Activated CD4-positive, alpha-beta T cell treated with anti-CD3 and anti-CD28 coated beads for 36 hours (primary cell): Measurements from ENCODE around the gene EDC4. TPM values are rescaled to one million over a fixed set of nuclear protein-coding genes. Genes with fewer than 3 reads are reported as not detected.
A peak's percentile ranks its signal among the peaks of the same experiment; 100 is the strongest.

ENCODE experiments used
- ATAC-seq: fragments of 200-7000 bp; cut with Tn5 transposase; one replicate; pipeline ENCODE4 v1.10.0; 2021; ENCODE audit warnings: mild to moderate bottlenecking, moderate library complexity
- CTCF ChIA-PET: fragments of 350-600 bp; sonication (Branson Sonifier 250); formaldehyde crosslinking; loops from one replicate; lab custom pipeline; 2021; ENCODE audit warnings: antibody characterized with exemption; lab: Charles Lee
- POLR2A ChIA-PET: fragments of 350-600 bp; sonication (Branson Sonifier 250); formaldehyde crosslinking; loops from one replicate; lab custom pipeline; 2021; ENCODE audit warnings: antibody characterized with exemption, inconsistent platforms; lab: Charles Lee
- DNase-seq: peaks from one replicate; pipeline ENCODE4 v3.0.0-alpha.2; 2020
- H3K27ac Mint-ChIP-seq: one replicate; pipeline ENCODE4 v1.8.0; 2021; ENCODE audit warnings: mixed read lengths
- H3K27me3 Mint-ChIP-seq: one replicate; pipeline ENCODE4 v1.8.0; 2021; ENCODE audit warnings: mixed read lengths
- H3K36me3 Mint-ChIP-seq: one replicate; pipeline ENCODE4 v1.8.0; 2021; ENCODE audit warnings: low read depth, mixed read lengths
- H3K4me1 Mint-ChIP-seq: one replicate; pipeline ENCODE4 v1.8.0; 2021; ENCODE audit warnings: mixed read lengths
- H3K4me3 Mint-ChIP-seq: one replicate; pipeline ENCODE4 v1.8.0; 2021; ENCODE audit warnings: mild to moderate bottlenecking, moderate library complexity, mixed read lengths
- H3K9me3 Mint-ChIP-seq: one replicate; pipeline ENCODE4 v1.8.0; 2021; ENCODE audit warnings: low read depth, mixed read lengths
- intact Hi-C, 2 experiments: fragments of 100-400 bp; cut with DNase I in 1 of 2; cut with micrococcal nuclease in 1 of 2; formaldehyde crosslinking; loops; one replicate each; pipeline versions ENCODE4 v1.14.2 to v1.15.1; 2022 to 2024; cut with DNase I, micrococcal nuclease
- total RNA-seq, 2 experiments: library from RNA; stranded (reverse); gene quantifications; one replicate each; pipeline ENCODE4 v1.2.3, GENCODE V29; 2021

The EDC4 gene
- total RNA-seq, 2 experiments from 2014 or later, result 92.8 to 96.9 TPM

GRCh38 chr16:67885545-67885944, 12.7 kb downstream of the EDC4 start:
- intact Hi-C loops, result no loop called here
- Mint-ChIP-seq H3K36me3 (peaks cover 15% of the 10 kb centered on the region), H3K4me1 (no peaks in the 10 kb centered on the region), H3K27me3 (no peaks in the 10 kb centered on the region), H3K9me3 (no peaks in the 10 kb centered on the region), H3K27ac (no peak overlapping the region), H3K4me3 (no peak overlapping the region)
- POLR2A ChIA-PET, result no interaction called here
- ATAC-seq (no peak), DNase-seq (no peak)
- CTCF ChIA-PET, result interaction anchor here (0.8 to 3.6 kb wide), 7 partner anchors 8 to 156 kb away, joined by 3 to 21 read pairs (median 4); partner anchors contain the start of gene CTRL

- H3K36me3 Mint-ChIP-seq, result peaks cover 15% of the 10 kb centered on the region
- H3K4me3 Mint-ChIP-seq, result no peak overlapping the region
- POLR2A ChIA-PET, result no interaction called here
- no peaks in the 10 kb centered on the region for H3K9me3 Mint-ChIP-seq
- ATAC-seq (no peak), DNase-seq (no peak)
- intact Hi-C loops, result no loop called here
- no peaks in the 10 kb centered on the region for H3K27me3 Mint-ChIP-seq
- no peak overlapping the region for H3K27ac Mint-ChIP-seq
- no peaks in the 10 kb centered on the region for H3K4me1 Mint-ChIP-seq
- CTCF ChIA-PET, result interaction anchor here (0.6 to 3.6 kb wide), 10 partner anchors 8 to 155 kb away, joined by 3 to 21 read pairs (median 4); partner anchors contain the start of gene CTRL
Measured at GRCh38 chr16:67885976-67886375, 13.1 kb downstream of the EDC4 start.

GRCh38 chr16:67886387-67886786, 13.5 kb downstream of the EDC4 start:
- POLR2A ChIA-PET, result no interaction called here
- CTCF ChIA-PET, result interaction anchor here (0.6 to 3.6 kb wide), 9 partner anchors 9 to 70 kb away, joined by 3 to 21 read pairs (median 3); no protein-coding TSS in a partner anchor
- no peaks in the 10 kb centered on the region for H3K27me3 Mint-ChIP-seq
- peaks cover 13% of the 10 kb centered on the region for H3K36me3 Mint-ChIP-seq
- no peak overlapping the region for H3K4me3 Mint-ChIP-seq
- no peak overlapping the region for H3K27ac Mint-ChIP-seq
- no peak for DNase-seq
- intact Hi-C loops, result no loop called here
- H3K9me3 Mint-ChIP-seq, result no peaks in the 10 kb centered on the region
- ATAC-seq, result no peak
- H3K4me1 Mint-ChIP-seq, result no peaks in the 10 kb centered on the region

- no peak overlapping the region for H3K27ac Mint-ChIP-seq
- intact Hi-C loops, result no loop called here
- H3K4me1 Mint-ChIP-seq, result peaks cover 8% of the 10 kb centered on the region
- H3K9me3 Mint-ChIP-seq, result no peaks in the 10 kb centered on the region
- ChIA-PET CTCF (interaction anchor here (1.0 to 1.5 kb wide), 3 partner anchors 9 to 72 kb away, joined by 3 to 7 read pairs (median 3); no protein-coding TSS in a partner anchor), POLR2A (interaction anchor here (1.0 kb wide), 1 partner anchor 25 kb away, joined by 3 read pairs; no protein-coding TSS in a partner anchor)
- ATAC-seq (no peak), DNase-seq (no peak)
- peaks cover 9% of the 10 kb centered on the region for H3K36me3 Mint-ChIP-seq
- H3K4me3 Mint-ChIP-seq, result no peak overlapping the region
- no peaks in the 10 kb centered on the region for H3K27me3 Mint-ChIP-seq
Measured at GRCh38 chr16:67888331-67888730, 15.5 kb downstream of the EDC4 start.

- ChIA-PET CTCF (interaction anchor here (0.8 to 2.0 kb wide), 4 partner anchors 9 to 387 kb away, joined by 3 to 8 read pairs (median 3); no protein-coding TSS in a partner anchor), POLR2A (interaction anchor here (0.6 to 1.4 kb wide), 3 partner anchors 11 to 43 kb away, joined by 3 to 4 read pairs (median 3); no protein-coding TSS in a partner anchor)
- intact Hi-C loops, result loop anchor here in 1 of 2 experiments (5.0 kb wide), 1 partner anchor 45 kb away; the partner anchor contains the start of genes CENPT and NUTF2
- H3K4me1 Mint-ChIP-seq, result peaks cover 30% of the 10 kb centered on the region
- DNase-seq, result no peak
- H3K27me3 Mint-ChIP-seq, result no peaks in the 10 kb centered on the region
- H3K36me3 Mint-ChIP-seq, result peaks cover 2% of the 10 kb centered on the region
- peak overlapping the region; percentile 80 for H3K4me3 Mint-ChIP-seq
- ATAC-seq, result no peak
- H3K27ac Mint-ChIP-seq, result peak overlapping the region; percentile 78
- no peaks in the 10 kb centered on the region for H3K9me3 Mint-ChIP-seq
Measured at GRCh38 chr16:67892375-67892774, 19.5 kb downstream of the EDC4 start.

GRCh38 chr16:67892899-67893742, 20.3 kb downstream of the EDC4 start, which contains the start of gene PSKH1:
PSKH1 (plus strand) TSS chr16:67893254; CDS start chr16:67908750, 15,496 bp downstream.
- CTCF ChIA-PET, result interaction anchor here (0.6 to 2.0 kb wide), 8 partner anchors 10 to 388 kb away, joined by 3 to 8 read pairs (median 3); no protein-coding TSS in a partner anchor
- Mint-ChIP-seq H3K9me3 (no peaks in the 10 kb centered on the region), H3K4me3 (peak within 1 kb of the TSS; percentile 92), H3K27ac (peak within 1 kb of the TSS; percentile 92), H3K27me3 (no peaks in the 10 kb centered on the region), H3K36me3 (peaks cover 2% of the 10 kb centered on the region), H3K4me1 (peaks cover 30% of the 10 kb centered on the region)
- ATAC-seq, result peak; percentile 99
- DNase-seq, result peak; percentile 97
- POLR2A ChIA-PET, result interaction anchor here (0.7 to 1.4 kb wide), 2 partner anchors 11 to 43 kb away, joined by 3 to 4 read pairs; no protein-coding TSS in a partner anchor
- intact Hi-C loops, result loop anchor here (1.0 to 5.0 kb wide), 14 partner anchors 20 to 331 kb away; partner anchors contain the start of genes NUTF2 (in 2 of the 2), SLC12A4 (in 2 of the 2), ACD (in 1 of the 2) and CENPT (in 1 of the 2)

- ATAC-seq (no peak), DNase-seq (no peak)
- Mint-ChIP-seq H3K36me3 (peaks cover 2% of the 10 kb centered on the region), H3K4me3 (peak overlapping the region; percentile 92), H3K9me3 (no peaks in the 10 kb centered on the region), H3K27ac (peak overlapping the region; percentile 92), H3K4me1 (peaks cover 30% of the 10 kb centered on the region), H3K27me3 (no peaks in the 10 kb centered on the region)
- CTCF ChIA-PET, result interaction anchor here (0.6 to 1.2 kb wide), 6 partner anchors 10 to 77 kb away, joined by 3 to 5 read pairs (median 4); no protein-coding TSS in a partner anchor
- intact Hi-C loops, result loop anchor here (1.0 to 5.0 kb wide), 14 partner anchors 21 to 332 kb away; partner anchors contain the start of genes NUTF2 (in 2 of the 2), SLC12A4 (in 2 of the 2), ACD (in 1 of the 2) and CENPT (in 1 of the 2)
- POLR2A ChIA-PET, result interaction anchor here (1.6 kb wide), 1 partner anchor 24 kb away, joined by 10 read pairs; no protein-coding TSS in a partner anchor
Measured at GRCh38 chr16:67893743-67894399, 21.0 kb downstream of the EDC4 start.

- Mint-ChIP-seq H3K27ac (no peak overlapping the region), H3K9me3 (no peaks in the 10 kb centered on the region), H3K4me3 (no peak overlapping the region), H3K4me1 (peaks cover 30% of the 10 kb centered on the region), H3K27me3 (no peaks in the 10 kb centered on the region), H3K36me3 (peaks cover 2% of the 10 kb centered on the region)
- intact Hi-C loops, result no loop called here
- POLR2A ChIA-PET, result interaction anchor here (0.6 to 1.1 kb wide), 3 partner anchors 13 to 1300 kb away, joined by 3 to 5 read pairs (median 3); no protein-coding TSS in a partner anchor
- CTCF ChIA-PET, result interaction anchor here (0.5 to 1.9 kb wide), 8 partner anchors 9 to 376 kb away, joined by 3 to 7 read pairs (median 3); no protein-coding TSS in a partner anchor
- ATAC-seq (no peak), DNase-seq (no peak)
Measured at GRCh38 chr16:67897231-67897630, 24.4 kb downstream of the EDC4 start.

GRCh38 chr16:67901734-67902133, 28.9 kb downstream of the EDC4 start:
- POLR2A ChIA-PET, result no interaction called here
- ATAC-seq, result no peak

GRCh38 chr16:67902831-67903230, 30.0 kb downstream of the EDC4 start:
- CTCF ChIA-PET, result no interaction called here
- H3K4me1 Mint-ChIP-seq, result peaks cover 4% of the 10 kb centered on the region
- no peak for ATAC-seq
- H3K36me3 Mint-ChIP-seq, result peaks cover 2% of the 10 kb centered on the region
- peak overlapping the region; percentile 55 for H3K27ac Mint-ChIP-seq
- H3K4me3 Mint-ChIP-seq, result no peak overlapping the region
- POLR2A ChIA-PET, result no interaction called here
- intact Hi-C loops, result no loop called here
- H3K9me3 Mint-ChIP-seq, result no peaks in the 10 kb centered on the region
- H3K27me3 Mint-ChIP-seq, result no peaks in the 10 kb centered on the region
- DNase-seq, result no peak

More at GRCh38 chr16:67901734-67902133, 28.9 kb downstream of the EDC4 start:
- H3K4me1 Mint-ChIP-seq, result peaks cover 4% of the 10 kb centered on the region
- CTCF ChIA-PET, result interaction anchor here (0.6 to 1.4 kb wide), 3 partner anchors 16 to 427 kb away, joined by 3 read pairs; no protein-coding TSS in a partner anchor
- no peaks in the 10 kb centered on the region for H3K9me3 Mint-ChIP-seq
- intact Hi-C loops, result no loop called here
- DNase-seq, result no peak
- no peaks in the 10 kb centered on the region for H3K27me3 Mint-ChIP-seq
- H3K36me3 Mint-ChIP-seq, result peaks cover 2% of the 10 kb centered on the region
- no peak overlapping the region for H3K4me3 Mint-ChIP-seq
- no peak overlapping the region for H3K27ac Mint-ChIP-seq
